H4 (cell line): ENCODE results near the gene TTYH3. TPM values are rescaled to one million over a fixed set of nuclear protein-coding genes. Genes with fewer than 3 reads are reported as not detected.
A peak's percentile ranks its signal among the peaks of the same experiment; 100 is the strongest.
"Not testable (repeated sequence)": the region's sequence is repeated elsewhere in the genome, so short reads cannot be mapped to it uniquely, and the experiment has no call there.

Source experiments
- DNase-seq: peaks from one replicate; pipeline ENCODE4 v3.0.0-alpha.2; 2015; ENCODE audit warnings: low spot score
- total RNA-seq: library from RNA; depleted of rRNA; stranded (reverse); fragments of >200 nt; shearing (Covaris generic); gene quantifications from 2 replicates; pipeline ENCODE4 v1.2.3, GENCODE V29; 2014

Gene TTYH3
- total RNA-seq, 1 experiment from 2014 or later, result 25.3 TPM

GRCh38 chr7:2688409-2689342 is 56.9 kb downstream of the TTYH3 start:
- DNase-seq, result no peak

GRCh38 chr7:2689343-2689847 is 57.6 kb downstream of the TTYH3 start:
- no peak for DNase-seq

GRCh38 chr7:2689951-2690705 is 58.3 kb downstream of the TTYH3 start:
- DNase-seq, result peak; percentile 89

GRCh38 chr7:2691011-2691707 is 59.4 kb downstream of the TTYH3 start:
- no peak for DNase-seq

- DNase-seq, result not testable (repeated sequence)
These were observed 60.2 kb downstream of the TTYH3 start for GRCh38 chr7:2691932-2692439.

- no peak for DNase-seq
These were observed 60.8 kb downstream of the TTYH3 start for GRCh38 chr7:2692543-2692942.

- DNase-seq, result not testable (repeated sequence)
These were observed 61.8 kb downstream of the TTYH3 start for GRCh38 chr7:2693420-2694121.

- not testable (repeated sequence) for DNase-seq
These were observed 62.3 kb downstream of the TTYH3 start for GRCh38 chr7:2694122-2694436.

GRCh38 chr7:2698581-2699288 is 66.9 kb downstream of the TTYH3 start:
- DNase-seq, result no peak

GRCh38 chr7:2699289-2699620 is 67.5 kb downstream of the TTYH3 start:
- DNase-seq, result no peak

- DNase-seq, result no peak
These were observed 68.5 kb downstream of the TTYH3 start for GRCh38 chr7:2700141-2700850.

GRCh38 chr7:2701424-2701823 is 69.6 kb downstream of the TTYH3 start:
- DNase-seq, result no peak

GRCh38 chr7:2701832-2702593 is 70.2 kb downstream of the TTYH3 start:
- no peak for DNase-seq

- no peak for DNase-seq
These were observed 70.8 kb downstream of the TTYH3 start for GRCh38 chr7:2702594-2702957.

- no peak for DNase-seq
These were observed 73.7 kb downstream of the TTYH3 start for GRCh38 chr7:2705371-2706096.

- no peak for DNase-seq
These were observed 74.9 kb downstream of the TTYH3 start for GRCh38 chr7:2706685-2707126.

- no peak for DNase-seq
These were observed 75.7 kb downstream of the TTYH3 start for GRCh38 chr7:2707481-2707880.

- DNase-seq, result no peak
These were observed 76.3 kb downstream of the TTYH3 start for GRCh38 chr7:2708041-2708440.
